Breast epithelium (tissue), 4 donors: ENCODE measurements around the gene TIFAB. TPM values are rescaled to one million over a fixed set of nuclear protein-coding genes. Genes with fewer than 3 reads are reported as not detected.

ENCODE experiments used
- DNase-seq, 2 donors: peaks; one replicate each; pipeline ENCODE4 v3.0.0-alpha.2; 2019; ENCODE audit warnings: low spot score in 2 of 2
- H3K27ac ChIP-seq, 2 donors: fragments of 200-600 bp; sonication (generic) in 1 of 2; one replicate each; pipeline ENCODE4 v1.5.1; 2016 to 2019; ENCODE audit warnings: mild to moderate bottlenecking in 1 of 2
- H3K27me3 ChIP-seq, 2 donors: fragments of 200-600 bp; sonication (generic) in 1 of 2; one replicate each; pipeline versions ENCODE4 v1.5.1 to v1.6.0; 2017 to 2019; ENCODE audit warnings: control low read depth in 1 of 2, mild to moderate bottlenecking in 1 of 2
- H3K36me3 ChIP-seq: fragments of 200-600 bp; one replicate; pipeline ENCODE4 v1.5.1; 2019
- H3K4me1 ChIP-seq, 2 donors: fragments of 200-600 bp; sonication (generic); one replicate each; pipeline ENCODE4 v1.5.1; 2016 to 2019; ENCODE audit warnings: control low read depth in 1 of 2
- H3K4me3 ChIP-seq, 3 donors: fragments of 200-600 bp; sonication (generic); 1 replicate in 2 of 3; 2 replicates in 1 of 3; pipeline ENCODE4 v1.5.1; 2016 to 2019; ENCODE audit warnings: mild to moderate bottlenecking in 3 of 3, moderate library complexity in 2 of 3
- H3K9me3 ChIP-seq, 2 donors: fragments of 200-600 bp; sonication (generic) in 1 of 2; one replicate each; pipeline ENCODE4 v1.5.1; 2016 to 2019; ENCODE audit warnings: control low read depth in 1 of 2
- POLR2A ChIP-seq: fragments of 450-650 bp; IDR thresholded peaks from one replicate; pipeline ENCODE4 v1.6.1; 2016; ENCODE audit warnings: antibody characterized with exemption, mild to moderate bottlenecking, moderate library complexity
- POLR2AphosphoS5 ChIP-seq, 3 donors: sonication (generic); formaldehyde crosslinking; IDR thresholded peaks; one replicate each; pipeline ENCODE4 v1.6.1; 2017; ENCODE audit warnings: antibody characterized with exemption in 3 of 3
- intact Hi-C: fragments of 100-400 bp; cut with DNase I; formaldehyde crosslinking; loops from one replicate; pipeline ENCODE4 v1.15.1; 2023; ENCODE audit warnings: low total_unique reads
- total RNA-seq, 3 donors: library from RNA; depleted of rRNA; stranded (reverse); fragments of >200 nt; gene quantifications; one replicate each; pipeline ENCODE4 v1.1.0, GENCODE V29; 2016
- TF ChIP-seq, protein P1 (sequence below), 3 donors: fragments of 450-650 bp; IDR thresholded peaks; one replicate each; pipeline ENCODE4 v1.5.1; 2016 to 2017; ENCODE audit warnings: antibody characterized with exemption in 3 of 3, mild to moderate bottlenecking in 3 of 3, moderate library complexity in 3 of 3

The TIFAB gene
- total RNA-seq, 3 donors from 2014 or later, result not detected

DNA sequence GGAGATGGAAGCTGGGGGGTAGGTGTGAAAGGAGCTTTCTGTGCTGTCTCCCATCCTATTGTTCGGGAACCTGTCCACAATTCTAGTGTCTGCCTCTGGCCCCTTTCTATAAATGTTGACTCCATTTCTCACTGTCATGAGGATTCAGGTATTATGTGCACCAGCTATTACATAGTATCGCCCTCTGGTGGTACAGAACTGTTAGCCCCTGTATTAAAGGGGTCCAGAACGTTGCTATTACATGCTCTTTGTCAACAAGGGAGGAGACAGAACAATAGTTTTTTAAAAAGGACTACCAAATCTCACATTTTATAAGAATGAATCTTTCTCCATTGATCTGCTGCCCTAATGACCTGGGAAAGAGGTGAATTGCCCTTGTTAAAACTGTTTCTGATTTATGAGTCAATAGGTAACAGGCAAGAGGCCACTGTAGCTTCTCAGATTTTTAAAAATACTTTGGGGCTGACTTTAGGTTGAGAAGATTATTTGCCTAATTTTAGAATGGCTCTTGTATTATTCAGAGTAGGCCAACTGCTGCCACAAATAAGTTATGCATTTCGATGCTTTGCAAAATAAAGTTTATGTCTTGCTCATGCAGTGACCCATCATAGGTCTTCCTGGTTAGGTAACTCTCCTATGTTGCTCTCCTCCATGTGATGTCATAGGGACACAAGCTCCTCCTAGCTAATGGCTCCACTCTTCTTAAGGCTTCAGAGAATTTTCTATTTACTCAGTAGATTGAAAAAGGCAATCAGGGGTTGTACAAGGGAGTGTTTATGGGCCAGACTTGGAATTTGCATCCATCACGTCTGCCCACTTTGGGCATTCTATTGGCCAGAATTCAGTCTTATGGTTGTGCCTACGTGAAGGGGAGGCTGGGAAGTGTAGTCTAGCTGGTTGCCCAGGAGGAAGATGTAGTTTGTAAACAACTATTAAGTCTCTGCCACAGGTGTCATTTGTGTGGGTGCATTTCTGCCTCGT lies 25.8 kb downstream of the TIFAB start:
- no peak for DNase-seq
- Histone ChIP-seq H3K27me3 (no peaks in the 10 kb centered on the region), H3K9me3 (peaks cover 4 to 6% of the 10 kb centered on the region in 2 donors), H3K36me3 (no peaks in the 10 kb centered on the region), H3K4me3 (no peak overlapping the region), H3K4me1 (no peaks in the 10 kb centered on the region), H3K27ac (no peak overlapping the region)
- intact Hi-C loops, result no loop called here
- TF ChIP-seq POLR2A (no peak), POLR2AphosphoS5 (IDR thresholded peaks at IDR 0.05) (no peak)
- TF ChIP-seq, protein P1, sequence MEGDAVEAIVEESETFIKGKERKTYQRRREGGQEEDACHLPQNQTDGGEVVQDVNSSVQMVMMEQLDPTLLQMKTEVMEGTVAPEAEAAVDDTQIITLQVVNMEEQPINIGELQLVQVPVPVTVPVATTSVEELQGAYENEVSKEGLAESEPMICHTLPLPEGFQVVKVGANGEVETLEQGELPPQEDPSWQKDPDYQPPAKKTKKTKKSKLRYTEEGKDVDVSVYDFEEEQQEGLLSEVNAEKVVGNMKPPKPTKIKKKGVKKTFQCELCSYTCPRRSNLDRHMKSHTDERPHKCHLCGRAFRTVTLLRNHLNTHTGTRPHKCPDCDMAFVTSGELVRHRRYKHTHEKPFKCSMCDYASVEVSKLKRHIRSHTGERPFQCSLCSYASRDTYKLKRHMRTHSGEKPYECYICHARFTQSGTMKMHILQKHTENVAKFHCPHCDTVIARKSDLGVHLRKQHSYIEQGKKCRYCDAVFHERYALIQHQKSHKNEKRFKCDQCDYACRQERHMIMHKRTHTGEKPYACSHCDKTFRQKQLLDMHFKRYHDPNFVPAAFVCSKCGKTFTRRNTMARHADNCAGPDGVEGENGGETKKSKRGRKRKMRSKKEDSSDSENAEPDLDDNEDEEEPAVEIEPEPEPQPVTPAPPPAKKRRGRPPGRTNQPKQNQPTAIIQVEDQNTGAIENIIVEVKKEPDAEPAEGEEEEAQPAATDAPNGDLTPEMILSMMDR (IDR thresholded peaks at IDR 0.05), result peak in 2 of 3 donors; percentile 17 to 37

DNA sequence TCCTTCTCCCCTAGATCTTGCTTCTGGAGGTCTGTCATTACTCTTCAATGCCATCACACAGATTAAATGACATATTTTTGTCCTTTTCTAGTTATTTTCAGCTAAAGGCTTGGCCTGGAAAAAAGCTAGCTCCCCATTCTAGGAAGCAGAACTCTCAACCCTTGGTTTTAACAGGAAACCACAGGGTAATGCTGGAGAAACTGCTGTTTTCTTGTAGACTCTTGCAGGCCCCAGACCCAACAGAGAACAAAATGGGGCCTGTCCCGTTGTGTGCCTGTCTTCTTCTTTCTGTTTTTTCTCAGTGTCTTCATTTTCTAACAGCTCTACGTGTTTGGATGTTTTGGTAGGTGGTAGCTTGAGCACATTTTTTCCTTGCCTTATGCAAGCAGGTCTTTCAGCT lies 26.5 kb downstream of the TIFAB start:
- TF ChIP-seq POLR2A, result no peak
- TF ChIP-seq, protein P1 (IDR thresholded peaks at IDR 0.05), result no peak
- Histone ChIP-seq H3K4me1 (no peaks in the 10 kb centered on the region), H3K27me3 (no peaks in the 10 kb centered on the region), H3K4me3 (no peak overlapping the region), H3K36me3 (no peaks in the 10 kb centered on the region), H3K27ac (no peak overlapping the region), H3K9me3 (peaks cover 4 to 6% of the 10 kb centered on the region in 2 donors)
- intact Hi-C loops, result no loop called here
- no peak for DNase-seq

DNA sequence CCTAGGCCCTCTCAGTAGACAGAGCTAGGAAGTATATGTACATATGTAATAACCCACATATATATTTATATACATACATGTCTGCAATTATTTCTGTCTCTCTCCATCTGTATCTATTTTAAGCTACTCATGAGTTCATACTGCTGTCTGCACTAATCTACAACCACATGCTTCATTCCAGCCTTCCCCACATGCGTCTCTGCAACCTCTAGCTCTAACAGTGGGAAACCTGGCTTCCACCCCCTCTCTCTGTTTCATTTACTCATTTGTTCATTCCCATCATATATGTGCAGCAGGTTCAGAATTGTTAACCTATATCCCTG lies 28.3 kb downstream of the TIFAB start:
- H3K9me3 ChIP-seq, result peaks cover 4 to 5% of the 10 kb centered on the region in 2 donors
- intact Hi-C loops, result no loop called here
- no peak for TF ChIP-seq POLR2AphosphoS5 (IDR thresholded peaks at IDR 0.05)
- no peak overlapping the region for H3K27ac ChIP-seq
- no peaks in the 10 kb centered on the region for H3K4me1 ChIP-seq
- no peaks in the 10 kb centered on the region for H3K27me3 ChIP-seq
- H3K4me3 ChIP-seq, result no peak overlapping the region
- H3K36me3 ChIP-seq, result no peaks in the 10 kb centered on the region
- DNase-seq, result no peak

DNA sequence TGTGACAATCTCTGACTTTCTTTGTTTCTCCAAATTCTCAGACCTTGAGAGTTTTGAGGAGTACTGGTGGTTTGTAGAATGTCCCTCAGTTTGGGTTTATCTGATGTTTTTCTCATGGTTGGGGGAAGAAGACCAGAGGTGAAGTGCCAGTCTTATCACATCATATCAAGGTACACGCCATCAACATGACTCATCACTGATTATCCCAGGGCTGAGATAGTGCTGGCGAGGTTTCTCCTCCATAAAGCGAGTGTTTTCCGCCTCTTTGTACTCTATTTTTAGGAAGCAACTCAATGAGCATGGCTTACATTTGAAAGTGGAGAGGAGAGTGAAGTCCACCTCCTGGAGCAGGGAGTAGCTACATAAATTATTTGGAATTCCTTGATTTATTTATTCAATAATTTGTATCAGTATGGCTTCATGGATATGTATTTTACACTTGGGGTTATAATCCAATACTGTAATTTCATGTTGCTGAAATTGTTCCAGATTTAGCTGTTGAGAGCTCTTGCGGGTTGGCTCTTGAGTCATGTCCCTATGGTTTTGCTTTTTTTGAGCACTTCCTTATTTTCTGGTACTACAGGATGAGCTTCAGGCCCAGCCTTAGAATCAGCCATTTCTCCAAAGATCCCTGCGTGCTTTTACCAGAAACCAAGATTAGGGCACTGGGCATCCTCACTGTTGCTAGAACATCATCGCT lies 28.9 kb downstream of the TIFAB start:
- no peak overlapping the region for H3K27ac ChIP-seq
- no peak overlapping the region for H3K4me3 ChIP-seq
- no peaks in the 10 kb centered on the region for H3K4me1 ChIP-seq
- DNase-seq, result no peak
- H3K27me3 ChIP-seq, result no peaks in the 10 kb centered on the region
- intact Hi-C loops, result no loop called here
- TF ChIP-seq POLR2A (no peak), POLR2AphosphoS5 (IDR thresholded peaks at IDR 0.05) (no peak)
- TF ChIP-seq, protein P1 (IDR thresholded peaks at IDR 0.05), result no peak
- H3K9me3 ChIP-seq, result peaks cover 0 to under 1% of the 10 kb centered on the region in 2 donors
- H3K36me3 ChIP-seq, result no peaks in the 10 kb centered on the region

DNA sequence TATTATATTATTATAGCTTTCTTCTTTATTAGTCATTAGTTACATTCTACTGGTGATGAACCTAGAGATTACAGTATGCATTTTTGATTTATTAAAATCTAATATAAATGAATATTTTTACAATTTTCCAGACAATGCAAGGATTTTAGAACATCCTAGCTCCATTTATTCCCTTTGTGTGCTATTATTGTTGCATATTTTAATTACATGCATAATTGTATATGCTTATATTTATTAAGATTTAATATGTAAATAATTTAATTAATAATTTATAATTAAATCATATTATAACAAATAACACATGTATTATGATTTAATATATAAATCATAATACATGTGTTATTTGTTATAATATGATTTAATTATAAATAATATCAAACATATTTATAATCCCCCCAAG lies 29.7 kb downstream of the TIFAB start:
- no peaks in the 10 kb centered on the region for H3K27me3 ChIP-seq
- no peak overlapping the region for H3K4me3 ChIP-seq
- no peak overlapping the region for H3K27ac ChIP-seq
- no peak for DNase-seq
- TF ChIP-seq POLR2AphosphoS5 (IDR thresholded peaks at IDR 0.05) (no peak), POLR2A (no peak)
- TF ChIP-seq, protein P1 (IDR thresholded peaks at IDR 0.05), result no peak
- no peaks in the 10 kb centered on the region for H3K4me1 ChIP-seq
- H3K36me3 ChIP-seq, result no peaks in the 10 kb centered on the region
- H3K9me3 ChIP-seq, result no peaks in the 10 kb centered on the region
- intact Hi-C loops, result no loop called here
